Thoracic aorta (tissue), 2 donors: ENCODE results near the gene POGZ. TPM values are rescaled to one million over a fixed set of nuclear protein-coding genes. Genes with fewer than 3 reads are reported as not detected.
A peak's percentile ranks its signal among the peaks of the same experiment; 100 is the strongest.
"Not testable (repeated sequence)": the region's sequence is repeated elsewhere in the genome, so short reads cannot be mapped to it uniquely, and the experiment has no call there.

Experiments
- ATAC-seq: fragments of 150-250 bp; one replicate; pipeline ENCODE4 v1.8.0; 2017; ENCODE audit warnings: low read depth; ENCODE audit not compliant: insufficient number of reproducible peaks, low FRiP score
- DNase-seq: peaks from one replicate; pipeline ENCODE4 v3.0.0-alpha.2; 2020; ENCODE audit warnings: low spot score
- H3K27ac ChIP-seq, 2 donors: fragments of 200-600 bp; sonication (generic); 1 replicate in 1 of 2; 2 replicates in 1 of 2; pipeline ENCODE4 v1.5.1; 2016; ENCODE audit warnings: mild to moderate bottlenecking in 2 of 2, moderate library complexity in 2 of 2
- H3K27me3 ChIP-seq: fragments of 200-600 bp; sonication (generic); replicated peaks from 2 replicates; pipeline ENCODE4 v1.6.0; 2016; ENCODE audit warnings: mild to moderate bottlenecking; ENCODE audit not compliant: insufficient read depth
- H3K36me3 ChIP-seq: fragments of 200-600 bp; sonication (generic); one replicate; pipeline ENCODE4 v1.5.1; 2016
- H3K4me1 ChIP-seq, 2 donors: fragments of 200-600 bp; sonication (generic); 1 replicate in 1 of 2; 2 replicates in 1 of 2; pipeline versions ENCODE4 v1.5.1 to v1.6.0; 2016; ENCODE audit warnings: low read depth in 2 of 2, mild to moderate bottlenecking in 1 of 2; ENCODE audit not compliant: control insufficient read depth in 1 of 2
- H3K4me3 ChIP-seq: fragments of 200-600 bp; sonication (generic); 2 replicates; pipeline ENCODE4 v1.5.1; 2016; ENCODE audit warnings: mild to moderate bottlenecking
- H3K9me3 ChIP-seq: fragments of 200-600 bp; sonication (generic); 2 replicates; pipeline ENCODE4 v1.5.1; 2016
- total RNA-seq, 2 donors: library from RNA; depleted of rRNA; stranded (reverse); fragments of >200 nt; gene quantifications; one replicate each; pipeline versions ENCODE4 v1.1.0 to v1.2.3, GENCODE V29; 2016
- TF ChIP-seq, protein P1 (sequence below): fragments of 200-600 bp; sonication (generic); IDR thresholded peaks from one replicate; pipeline ENCODE4 v1.5.1; 2019; ENCODE audit warnings: antibody characterized with exemption

Gene POGZ
- total RNA-seq, 2 donors from 2014 or later, result 64.1 to 76.9 TPM

DNA sequence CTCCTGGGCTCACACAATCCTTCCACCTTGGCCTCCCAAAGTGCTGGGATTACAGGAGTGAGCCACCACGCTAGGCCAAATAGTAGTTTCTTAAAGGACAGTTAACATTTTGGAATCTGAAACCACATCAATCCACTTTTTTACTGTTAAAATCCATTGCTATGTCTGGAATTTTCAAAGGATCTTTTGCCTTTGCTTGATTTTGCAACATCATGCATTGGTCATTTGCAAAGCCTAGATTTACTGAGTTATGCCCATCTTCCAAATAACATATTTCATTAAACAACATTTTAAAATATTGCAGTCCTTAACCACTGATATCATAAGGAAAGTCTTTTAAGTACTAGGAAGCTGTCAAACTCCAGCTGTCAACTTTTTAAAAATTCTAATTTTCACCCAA is 3.3 kb downstream of the POGZ start:
- TF ChIP-seq, protein P1, sequence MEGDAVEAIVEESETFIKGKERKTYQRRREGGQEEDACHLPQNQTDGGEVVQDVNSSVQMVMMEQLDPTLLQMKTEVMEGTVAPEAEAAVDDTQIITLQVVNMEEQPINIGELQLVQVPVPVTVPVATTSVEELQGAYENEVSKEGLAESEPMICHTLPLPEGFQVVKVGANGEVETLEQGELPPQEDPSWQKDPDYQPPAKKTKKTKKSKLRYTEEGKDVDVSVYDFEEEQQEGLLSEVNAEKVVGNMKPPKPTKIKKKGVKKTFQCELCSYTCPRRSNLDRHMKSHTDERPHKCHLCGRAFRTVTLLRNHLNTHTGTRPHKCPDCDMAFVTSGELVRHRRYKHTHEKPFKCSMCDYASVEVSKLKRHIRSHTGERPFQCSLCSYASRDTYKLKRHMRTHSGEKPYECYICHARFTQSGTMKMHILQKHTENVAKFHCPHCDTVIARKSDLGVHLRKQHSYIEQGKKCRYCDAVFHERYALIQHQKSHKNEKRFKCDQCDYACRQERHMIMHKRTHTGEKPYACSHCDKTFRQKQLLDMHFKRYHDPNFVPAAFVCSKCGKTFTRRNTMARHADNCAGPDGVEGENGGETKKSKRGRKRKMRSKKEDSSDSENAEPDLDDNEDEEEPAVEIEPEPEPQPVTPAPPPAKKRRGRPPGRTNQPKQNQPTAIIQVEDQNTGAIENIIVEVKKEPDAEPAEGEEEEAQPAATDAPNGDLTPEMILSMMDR, result no peak
- Histone ChIP-seq H3K27me3 (no peaks in the 10 kb centered on the region), H3K9me3 (no peaks in the 10 kb centered on the region), H3K4me3 (no peak overlapping the region), H3K36me3 (no peaks in the 10 kb centered on the region), H3K4me1 (peaks cover 23 to 38% of the 10 kb centered on the region in 2 donors), H3K27ac (peak overlapping the region in 1 of 2 donors; percentile 73)
- no peak for DNase-seq
- no peak for ATAC-seq

DNA sequence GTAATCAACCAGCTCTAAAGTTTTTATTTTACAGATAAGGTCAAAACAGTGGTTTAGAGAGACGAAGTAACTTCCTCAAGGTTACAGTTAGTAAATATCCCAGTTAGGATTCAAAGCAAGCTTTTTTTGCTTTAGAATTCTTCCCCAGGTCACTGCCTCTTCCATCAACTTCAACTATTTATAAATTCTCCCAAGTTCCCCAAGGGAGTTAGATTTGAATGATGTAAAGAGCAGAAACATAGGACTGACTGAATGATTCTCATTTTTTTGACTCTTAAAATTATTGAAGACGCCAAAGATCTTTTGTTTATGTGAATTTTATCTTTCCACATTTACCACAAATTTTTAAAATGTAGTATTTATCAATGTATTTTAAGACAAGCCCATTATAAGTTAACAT is 4.1 kb downstream of the POGZ start:
- Histone ChIP-seq H3K4me1 (peaks cover 23 to 38% of the 10 kb centered on the region in 2 donors), H3K27me3 (no peaks in the 10 kb centered on the region), H3K36me3 (no peaks in the 10 kb centered on the region), H3K4me3 (no peak overlapping the region), H3K27ac (no peak overlapping the region), H3K9me3 (no peaks in the 10 kb centered on the region)
- DNase-seq (no peak), ATAC-seq (no peak)
- TF ChIP-seq, protein P1, result no peak

DNA sequence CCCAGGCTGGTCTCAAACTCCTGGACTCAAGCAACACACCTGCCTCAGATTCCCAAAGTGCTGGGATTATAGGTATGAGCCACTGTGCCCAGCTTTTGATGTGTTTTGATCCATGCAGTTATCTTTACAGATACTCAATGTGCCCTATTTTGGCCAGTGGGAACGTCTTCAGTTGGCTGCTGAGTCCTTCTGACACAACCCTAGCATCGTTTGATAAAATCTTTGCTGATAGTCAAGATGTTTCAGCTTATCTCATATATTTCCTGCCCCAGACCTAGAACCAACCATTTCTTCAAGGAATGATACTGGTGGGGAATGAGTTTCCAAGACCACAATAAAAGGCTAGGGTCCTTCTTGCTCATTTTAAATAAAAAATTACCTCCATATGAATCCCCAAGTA is 11.6 kb downstream of the POGZ start:
- Histone ChIP-seq H3K9me3 (no peaks in the 10 kb centered on the region), H3K27ac (no peak overlapping the region), H3K4me1 (peaks cover 21 to 29% of the 10 kb centered on the region in 2 donors), H3K36me3 (no peaks in the 10 kb centered on the region), H3K27me3 (no peaks in the 10 kb centered on the region), H3K4me3 (no peak overlapping the region)
- ATAC-seq (no peak), DNase-seq (no peak)
- TF ChIP-seq, protein P1, result no peak

DNA sequence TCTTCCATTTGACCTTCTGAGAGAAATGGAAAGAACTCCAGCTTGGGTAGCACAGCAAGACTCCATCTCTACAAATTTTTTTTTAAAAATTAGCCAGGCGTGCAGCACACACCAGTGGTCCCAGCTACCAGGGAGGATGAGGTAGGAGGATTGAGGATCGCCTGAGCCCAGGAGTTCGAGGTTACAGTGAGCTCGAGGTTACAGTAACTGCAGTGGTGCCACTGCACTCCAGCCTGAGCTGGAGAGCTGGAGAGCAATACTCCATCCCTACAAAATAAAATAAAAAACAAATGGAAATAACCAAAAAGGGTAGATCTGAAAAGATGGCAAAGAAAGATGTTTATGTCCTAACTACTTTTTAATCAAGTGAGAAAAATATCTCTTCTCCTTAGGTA is 14.5 kb downstream of the POGZ start:
- ATAC-seq, result no peak
- Histone ChIP-seq H3K27ac (peak overlapping the region in 1 of 2 donors; percentile 37), H3K36me3 (peaks cover 4% of the 10 kb centered on the region), H3K27me3 (no peaks in the 10 kb centered on the region), H3K4me3 (no peak overlapping the region), H3K9me3 (no peaks in the 10 kb centered on the region), H3K4me1 (peaks cover 25 to 50% of the 10 kb centered on the region in 2 donors)
- DNase-seq, result no peak
- TF ChIP-seq, protein P1, result no peak

DNA sequence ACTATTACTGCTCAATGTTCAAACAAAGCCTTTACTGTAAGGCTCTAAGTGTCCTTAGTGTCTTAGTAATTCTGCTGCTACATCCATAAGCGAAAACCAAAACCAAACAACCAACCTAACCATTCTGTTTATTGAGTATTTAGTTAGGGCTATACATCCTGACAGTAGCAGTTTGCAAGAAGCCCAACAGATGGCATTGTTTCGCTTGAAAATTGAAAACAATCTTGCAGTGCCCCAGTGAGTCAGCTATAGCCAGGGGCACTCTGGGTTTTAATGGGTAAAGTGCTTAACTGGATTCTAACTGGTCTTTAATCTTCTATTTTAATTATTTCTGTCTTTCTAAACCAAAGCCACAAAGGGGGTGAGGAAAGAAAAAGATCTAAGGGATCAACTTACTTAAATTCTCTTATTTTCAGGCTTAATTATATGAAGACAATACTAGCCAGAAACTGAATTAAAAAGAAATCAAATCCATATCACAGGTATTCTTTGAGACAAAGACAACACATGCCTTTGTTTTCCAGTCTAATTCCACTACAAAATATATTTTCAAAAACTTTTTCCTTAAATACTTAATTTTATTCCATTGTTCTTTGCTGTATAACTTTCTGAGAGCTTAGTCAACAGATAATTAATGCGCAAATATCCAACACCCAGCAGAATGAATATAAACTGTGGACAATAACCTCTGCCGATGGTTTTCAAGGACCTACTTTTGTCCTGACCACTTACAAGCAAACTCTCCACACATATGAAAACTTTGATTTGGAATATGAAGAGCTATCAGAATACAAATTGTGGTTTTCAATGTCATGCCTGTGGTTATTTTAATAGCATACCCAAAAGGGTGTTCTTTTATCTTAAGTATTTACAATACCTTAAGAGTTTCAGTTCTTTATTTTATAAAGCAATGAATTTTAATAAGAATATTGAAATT is 15.2 kb downstream of the POGZ start:
- peaks cover 4% of the 10 kb centered on the region for H3K36me3 ChIP-seq
- no peak overlapping the region for H3K4me3 ChIP-seq
- DNase-seq, result no peak
- ATAC-seq, result no peak
- no peaks in the 10 kb centered on the region for H3K27me3 ChIP-seq
- H3K9me3 ChIP-seq, result no peaks in the 10 kb centered on the region
- H3K4me1 ChIP-seq, result peaks cover 25 to 50% of the 10 kb centered on the region in 2 donors
- TF ChIP-seq, protein P1, result peak; percentile 67
- no peak overlapping the region for H3K27ac ChIP-seq

DNA sequence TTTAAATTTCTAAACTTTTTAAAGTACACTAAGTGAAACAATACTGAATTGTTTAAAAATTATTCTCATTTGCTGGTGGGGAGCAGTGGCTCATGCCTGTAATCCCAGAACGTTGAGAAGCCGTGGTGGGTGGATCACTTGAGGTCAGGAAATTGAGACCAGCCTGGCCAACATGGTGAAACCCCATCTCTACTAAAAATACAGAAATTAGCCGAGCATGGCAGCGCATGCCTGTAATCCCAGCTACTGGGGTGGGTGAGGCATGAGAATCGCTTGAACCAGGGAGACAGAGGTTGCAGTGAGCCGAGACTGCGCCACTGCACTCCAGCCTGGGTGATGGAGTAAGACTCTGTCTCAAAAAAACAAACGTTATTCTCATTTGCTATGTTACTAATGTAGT is 21.9 kb downstream of the POGZ start:
- not testable (repeated sequence) for H3K36me3 ChIP-seq, H3K27me3 ChIP-seq, H3K4me3 ChIP-seq, H3K9me3 ChIP-seq, DNase-seq, H3K27ac ChIP-seq, ATAC-seq
- peaks cover 9 to 44% of the 10 kb centered on the region in 2 donors for H3K4me1 ChIP-seq
